ENCODE results near the gene BAHCC1. TPM values are rescaled to one million over a fixed set of nuclear protein-coding genes. Genes with fewer than 3 reads are reported as not detected.

The BAHCC1 gene
- polyA plus RNA-seq, 2 donors: 3.0 to 9.1 TPM

DNA sequence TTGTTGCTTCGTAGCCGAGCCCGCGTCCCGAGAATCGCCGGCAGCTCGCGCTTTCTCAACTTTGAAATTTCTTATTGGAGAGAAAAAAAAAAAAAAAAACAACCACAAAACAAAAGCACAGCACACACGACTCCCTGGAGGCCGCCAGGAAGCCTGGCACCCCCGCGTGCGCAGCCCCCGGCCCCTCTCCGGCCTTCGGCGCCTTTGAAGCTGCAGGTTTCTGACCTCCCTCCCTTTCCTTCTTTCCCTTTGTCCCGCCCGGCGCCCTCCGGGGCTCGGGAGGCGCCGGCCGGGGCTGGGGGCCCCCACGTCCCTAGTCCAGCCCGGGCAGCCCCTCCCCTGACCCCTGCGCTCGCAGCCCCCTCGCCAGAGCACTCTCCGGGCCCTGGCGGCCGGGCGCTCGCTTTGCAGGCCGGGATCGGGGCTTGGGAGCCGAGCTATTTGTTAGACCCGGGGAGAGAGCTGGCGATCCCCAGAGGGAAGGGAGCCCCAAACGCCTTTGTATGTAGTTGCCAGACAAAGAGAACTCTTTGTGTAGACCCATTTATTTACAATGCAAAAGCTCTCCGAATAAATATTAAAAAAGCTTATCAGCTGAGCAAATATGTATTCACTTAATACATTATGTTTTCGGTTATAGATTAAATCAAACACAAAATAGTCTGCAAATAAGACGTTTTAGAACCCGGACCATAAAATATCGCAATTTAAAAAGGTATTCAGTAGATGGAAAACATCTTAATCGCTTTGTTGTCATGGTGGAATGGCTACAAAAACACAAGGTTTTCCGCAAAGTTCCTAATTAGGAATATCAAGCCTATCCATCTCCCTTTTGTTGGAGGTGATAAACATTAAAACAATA, 2.3 kb downstream of the BAHCC1 start:
- Histone ChIP-seq H3K4me1 (ENCODE audit: control insufficient read depth in 2 of 2, insufficient read depth in 2 of 2, low read length in 1 of 2) (peaks cover 5 to 15% of the 10 kb centered on the region in 2 donors), H3K4me3 (ENCODE audit: low read depth in 1 of 2, low read length in 2 of 2) (peak overlapping the region; percentile 77 to 80), H3K27ac (ENCODE audit: low read depth in 2 of 2, low read length in 1 of 2) (peak overlapping the region; percentile 94 to 96), H3K27me3 (ENCODE audit: control insufficient read depth in 1 of 2, insufficient read depth in 2 of 2, low read length in 2 of 2) (no peaks in the 10 kb centered on the region), H3K9me3 (ENCODE audit: control insufficient read depth in 2 of 2, insufficient read depth in 1 of 2, low read depth in 1 of 2, low read length in 1 of 2) (no peaks in the 10 kb centered on the region), H3K36me3 (ENCODE audit: control insufficient read depth in 2 of 2, insufficient read depth in 2 of 2, low read length in 1 of 2) (no peaks in the 10 kb centered on the region)
- WGBS, 2 donors: 2 to 3% methylated on average over 49 of the region's 49 CpGs

DNA sequence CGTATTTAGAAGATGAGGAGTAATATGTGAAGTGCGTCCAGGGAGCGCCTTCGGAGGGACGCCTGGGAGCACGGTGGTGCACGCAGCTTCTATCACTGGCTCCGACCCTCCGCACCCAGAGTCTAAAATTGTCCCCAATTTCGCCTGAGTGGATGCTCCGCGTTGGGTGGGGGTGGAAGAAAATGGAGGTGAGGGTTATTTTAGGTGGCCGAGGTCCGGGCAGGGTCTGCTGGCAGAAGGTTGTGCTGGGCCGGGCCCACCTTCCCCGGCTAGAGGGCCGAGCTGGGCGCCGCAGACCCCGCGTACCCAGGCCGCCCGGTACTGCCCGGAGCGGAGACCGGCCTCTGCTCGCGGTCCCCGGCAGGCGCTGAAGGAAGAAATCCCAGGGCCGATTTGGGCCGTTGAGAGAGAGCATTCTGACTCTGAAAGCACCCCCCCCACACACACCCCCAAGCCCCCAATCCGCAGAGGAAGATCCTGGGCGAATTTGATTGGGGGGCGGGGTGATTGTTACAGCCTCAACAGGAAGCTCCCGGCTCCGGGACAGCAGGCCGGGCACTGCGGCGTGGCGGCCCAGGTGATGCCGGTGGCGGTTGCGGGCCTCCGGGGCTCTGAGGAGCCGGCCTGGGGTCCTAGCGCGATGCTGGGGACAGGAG, 3.0 kb downstream of the BAHCC1 start:
- H3K36me3 ChIP-seq (ENCODE audit: control insufficient read depth in 2 of 2, insufficient read depth in 2 of 2, low read length in 1 of 2): no peaks in the 10 kb centered on the region
- no peaks in the 10 kb centered on the region for H3K27me3 ChIP-seq (ENCODE audit: control insufficient read depth in 1 of 2, insufficient read depth in 2 of 2, low read length in 2 of 2)
- WGBS, 2 donors: 4 to 17% methylated on average over 44 to 48 of the region's 48 CpGs
- no peaks in the 10 kb centered on the region for H3K9me3 ChIP-seq (ENCODE audit: control insufficient read depth in 2 of 2, insufficient read depth in 1 of 2, low read depth in 1 of 2, low read length in 1 of 2)
- peaks cover 5 to 14% of the 10 kb centered on the region in 2 donors for H3K4me1 ChIP-seq (ENCODE audit: control insufficient read depth in 2 of 2, insufficient read depth in 2 of 2, low read length in 1 of 2)
- H3K27ac ChIP-seq (ENCODE audit: low read depth in 2 of 2, low read length in 1 of 2): peak overlapping the region; percentile 88 to 94
- peak overlapping the region; percentile 61 to 77 for H3K4me3 ChIP-seq (ENCODE audit: low read depth in 1 of 2, low read length in 2 of 2)

DNA sequence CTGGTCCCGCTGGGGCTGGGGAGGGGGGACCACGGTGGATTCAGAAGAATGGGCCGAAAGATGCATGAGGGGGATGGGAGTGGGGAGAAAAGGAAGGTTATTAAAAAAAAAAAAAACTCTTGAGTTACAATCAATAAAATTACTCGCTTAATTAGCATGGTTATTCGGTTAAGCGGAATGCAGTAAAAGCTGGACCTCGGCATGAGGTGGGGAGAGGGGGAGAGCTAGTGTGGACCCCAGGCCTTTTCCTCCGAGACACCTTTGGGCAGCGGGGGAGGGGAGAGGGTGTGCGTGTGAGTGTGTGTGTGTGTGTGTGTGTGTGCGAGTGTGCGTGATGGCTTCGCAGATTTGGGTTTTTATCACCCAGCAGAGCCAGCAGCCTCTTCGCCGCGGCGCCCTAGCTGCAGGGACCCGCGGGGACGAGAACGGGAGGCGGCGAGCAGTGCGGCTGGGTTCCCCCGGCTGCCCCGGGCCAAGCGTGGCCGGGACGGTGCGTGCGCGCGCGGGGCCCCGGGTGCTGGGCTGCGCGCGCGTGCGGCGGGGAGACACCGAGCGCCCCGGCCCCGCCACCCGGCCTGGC, 3.7 kb downstream of the BAHCC1 start:
- H3K36me3 ChIP-seq (ENCODE audit: control insufficient read depth in 2 of 2, insufficient read depth in 2 of 2, low read length in 1 of 2): no peaks in the 10 kb centered on the region
- peaks cover 5 to 14% of the 10 kb centered on the region in 2 donors for H3K4me1 ChIP-seq (ENCODE audit: control insufficient read depth in 2 of 2, insufficient read depth in 2 of 2, low read length in 1 of 2)
- no peaks in the 10 kb centered on the region for H3K9me3 ChIP-seq (ENCODE audit: control insufficient read depth in 2 of 2, insufficient read depth in 1 of 2, low read depth in 1 of 2, low read length in 1 of 2)
- WGBS, 2 donors: 1 to 3% methylated on average over 28 to 46 of the region's 46 CpGs
- H3K4me3 ChIP-seq (ENCODE audit: low read depth in 1 of 2, low read length in 2 of 2): peak overlapping the region; percentile 61 to 77
- peak overlapping the region; percentile 88 to 94 for H3K27ac ChIP-seq (ENCODE audit: low read depth in 2 of 2, low read length in 1 of 2)
- H3K27me3 ChIP-seq (ENCODE audit: control insufficient read depth in 1 of 2, insufficient read depth in 2 of 2, low read length in 2 of 2): no peaks in the 10 kb centered on the region

DNA sequence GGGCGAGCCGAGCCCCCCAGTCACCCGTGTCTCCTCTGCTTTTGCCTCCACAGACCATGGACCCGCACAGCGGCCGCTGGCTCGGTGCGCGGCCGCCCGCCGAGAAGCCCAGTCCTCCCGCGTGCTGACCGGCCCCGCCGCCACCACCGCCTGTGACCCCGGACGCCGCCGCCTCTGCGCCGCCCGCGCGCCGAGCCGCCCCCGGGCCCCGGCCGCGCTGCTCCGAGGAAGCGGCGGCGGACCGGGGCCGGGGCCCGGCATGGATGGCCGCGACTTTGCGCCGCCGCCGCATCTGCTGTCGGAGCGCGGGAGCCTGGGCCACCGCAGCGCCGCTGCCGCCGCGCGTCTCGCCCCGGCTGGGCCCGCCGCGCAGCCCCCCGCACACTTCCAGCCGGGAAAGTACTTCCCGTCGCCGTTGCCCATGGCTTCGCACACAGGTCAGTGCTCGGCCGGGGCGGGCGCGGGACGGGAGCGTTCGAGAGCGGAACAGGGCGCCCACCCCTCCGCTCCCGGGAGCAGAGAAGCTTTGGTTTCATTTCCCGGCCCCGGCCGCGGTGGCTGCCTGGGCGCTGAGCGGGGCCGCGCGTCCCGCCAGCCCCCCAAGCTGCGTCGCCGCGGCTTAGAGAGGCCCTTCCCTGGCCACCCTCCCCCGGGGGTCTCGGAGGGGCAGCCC, 4.4 kb downstream of the BAHCC1 start:
- Histone ChIP-seq H3K4me3 (ENCODE audit: low read depth in 1 of 2, low read length in 2 of 2) (peak overlapping the region; percentile 77 to 79), H3K27me3 (ENCODE audit: control insufficient read depth in 1 of 2, insufficient read depth in 2 of 2, low read length in 2 of 2) (no peaks in the 10 kb centered on the region), H3K36me3 (ENCODE audit: control insufficient read depth in 2 of 2, insufficient read depth in 2 of 2, low read length in 1 of 2) (no peaks in the 10 kb centered on the region), H3K9me3 (ENCODE audit: control insufficient read depth in 2 of 2, insufficient read depth in 1 of 2, low read depth in 1 of 2, low read length in 1 of 2) (no peaks in the 10 kb centered on the region), H3K27ac (ENCODE audit: low read depth in 2 of 2, low read length in 1 of 2) (peak overlapping the region; percentile 88 to 94), H3K4me1 (ENCODE audit: control insufficient read depth in 2 of 2, insufficient read depth in 2 of 2, low read length in 1 of 2) (peaks cover 5 to 13% of the 10 kb centered on the region in 2 donors)
- WGBS, 2 donors: 0 to 1% methylated on average over 68 to 94 of the region's 95 CpGs

DNA sequence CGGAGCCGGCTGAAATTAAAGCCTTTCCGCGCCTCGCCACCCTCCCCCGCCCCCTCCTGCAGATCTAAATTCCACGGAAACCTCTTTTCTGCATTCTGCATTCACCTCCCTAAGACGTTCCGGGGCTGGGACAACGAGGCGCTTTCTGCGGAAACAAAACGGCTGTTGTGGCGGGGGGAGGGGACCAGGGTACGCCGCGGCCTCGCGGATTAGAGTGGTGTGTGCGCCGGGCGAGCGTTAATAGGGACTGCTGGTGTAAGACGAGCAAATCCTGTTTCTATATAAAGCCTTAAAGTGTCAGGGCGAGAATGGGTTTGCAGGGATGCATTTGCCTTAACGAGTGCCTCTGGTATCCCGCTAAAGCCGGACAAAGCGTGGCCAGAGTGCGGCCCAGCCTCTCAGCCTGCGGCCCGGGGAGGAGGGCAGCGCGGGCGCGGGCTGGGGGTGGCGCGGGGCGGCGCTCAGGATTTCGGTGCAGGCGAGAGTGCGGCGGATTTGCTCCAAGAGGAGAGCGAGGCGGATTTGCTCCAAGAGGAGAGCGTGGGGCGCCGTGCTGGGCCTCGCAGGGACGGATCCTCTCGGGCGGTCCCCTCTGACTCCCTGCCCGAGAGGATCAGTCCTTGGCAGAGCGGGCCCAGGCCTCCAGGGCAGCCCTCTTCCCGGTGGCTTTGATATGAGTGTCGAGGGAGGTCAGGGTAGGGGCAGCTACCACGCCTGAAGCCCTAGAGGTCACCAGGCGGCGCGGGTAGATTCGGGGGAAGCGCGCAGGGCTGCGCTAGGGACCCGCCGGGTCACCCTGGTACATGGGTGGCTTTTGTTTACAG, 5.1 kb downstream of the BAHCC1 start:
- H3K27me3 ChIP-seq (ENCODE audit: control insufficient read depth in 1 of 2, insufficient read depth in 2 of 2, low read length in 2 of 2): no peaks in the 10 kb centered on the region
- 9 to 15% methylated on average over 65 to 67 of the region's 67 CpGs for WGBS, 2 donors
- H3K36me3 ChIP-seq (ENCODE audit: control insufficient read depth in 2 of 2, insufficient read depth in 2 of 2, low read length in 1 of 2): no peaks in the 10 kb centered on the region
- peak overlapping the region; percentile 88 to 94 for H3K27ac ChIP-seq (ENCODE audit: low read depth in 2 of 2, low read length in 1 of 2)
- peaks cover 5 to 10% of the 10 kb centered on the region in 2 donors for H3K4me1 ChIP-seq (ENCODE audit: control insufficient read depth in 2 of 2, insufficient read depth in 2 of 2, low read length in 1 of 2)
- peak overlapping the region; percentile 77 to 79 for H3K4me3 ChIP-seq (ENCODE audit: low read depth in 1 of 2, low read length in 2 of 2)
- H3K9me3 ChIP-seq (ENCODE audit: control insufficient read depth in 2 of 2, insufficient read depth in 1 of 2, low read depth in 1 of 2, low read length in 1 of 2): no peaks in the 10 kb centered on the region

DNA sequence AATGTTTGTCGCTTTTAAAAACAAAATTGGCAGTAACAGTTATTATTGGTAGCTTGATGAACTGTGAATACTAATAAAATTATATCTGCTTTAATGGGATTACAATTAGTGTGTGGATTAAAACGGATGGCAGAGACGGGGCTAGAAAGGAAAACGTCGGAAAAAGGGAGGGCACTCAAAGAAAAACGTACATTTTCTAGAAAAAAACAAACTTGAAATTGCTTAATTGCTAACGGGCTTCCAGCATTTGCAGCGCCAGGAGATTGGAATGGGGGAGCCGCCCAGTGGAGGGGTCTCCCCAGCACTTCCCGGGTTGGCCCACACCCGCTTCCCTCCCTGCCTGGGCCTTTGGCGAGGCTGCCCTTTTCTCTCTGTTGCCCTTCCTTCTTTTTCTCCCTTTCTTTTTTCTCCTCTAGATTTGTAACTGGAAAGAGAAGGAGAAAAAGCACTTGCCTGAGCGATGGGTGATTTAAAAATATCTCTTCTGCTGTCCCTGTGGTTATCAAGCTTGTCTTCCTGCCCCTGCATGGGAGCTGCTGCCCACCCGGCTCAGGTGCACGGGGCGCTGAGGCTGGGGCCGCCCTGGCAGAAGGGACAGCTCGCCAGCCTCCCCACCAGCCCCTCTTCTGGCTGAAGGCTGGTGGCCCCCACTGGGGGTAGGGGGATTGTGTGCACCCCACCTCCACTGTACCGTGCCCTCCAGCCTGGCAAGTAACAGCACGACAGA, 5.9 kb downstream of the BAHCC1 start:
- WGBS, 2 donors: 33 to 48% methylated on average over 20 of the region's 20 CpGs
- Histone ChIP-seq H3K4me3 (ENCODE audit: low read depth in 1 of 2, low read length in 2 of 2) (peak overlapping the region in 1 of 2 donors; percentile 77), H3K9me3 (ENCODE audit: control insufficient read depth in 2 of 2, insufficient read depth in 1 of 2, low read depth in 1 of 2, low read length in 1 of 2) (no peaks in the 10 kb centered on the region), H3K27ac (ENCODE audit: low read depth in 2 of 2, low read length in 1 of 2) (peak overlapping the region; percentile 88 to 94), H3K4me1 (ENCODE audit: control insufficient read depth in 2 of 2, insufficient read depth in 2 of 2, low read length in 1 of 2) (peaks cover 5 to 10% of the 10 kb centered on the region in 2 donors), H3K27me3 (ENCODE audit: control insufficient read depth in 1 of 2, insufficient read depth in 2 of 2, low read length in 2 of 2) (no peaks in the 10 kb centered on the region), H3K36me3 (ENCODE audit: control insufficient read depth in 2 of 2, insufficient read depth in 2 of 2, low read length in 1 of 2) (no peaks in the 10 kb centered on the region)

DNA sequence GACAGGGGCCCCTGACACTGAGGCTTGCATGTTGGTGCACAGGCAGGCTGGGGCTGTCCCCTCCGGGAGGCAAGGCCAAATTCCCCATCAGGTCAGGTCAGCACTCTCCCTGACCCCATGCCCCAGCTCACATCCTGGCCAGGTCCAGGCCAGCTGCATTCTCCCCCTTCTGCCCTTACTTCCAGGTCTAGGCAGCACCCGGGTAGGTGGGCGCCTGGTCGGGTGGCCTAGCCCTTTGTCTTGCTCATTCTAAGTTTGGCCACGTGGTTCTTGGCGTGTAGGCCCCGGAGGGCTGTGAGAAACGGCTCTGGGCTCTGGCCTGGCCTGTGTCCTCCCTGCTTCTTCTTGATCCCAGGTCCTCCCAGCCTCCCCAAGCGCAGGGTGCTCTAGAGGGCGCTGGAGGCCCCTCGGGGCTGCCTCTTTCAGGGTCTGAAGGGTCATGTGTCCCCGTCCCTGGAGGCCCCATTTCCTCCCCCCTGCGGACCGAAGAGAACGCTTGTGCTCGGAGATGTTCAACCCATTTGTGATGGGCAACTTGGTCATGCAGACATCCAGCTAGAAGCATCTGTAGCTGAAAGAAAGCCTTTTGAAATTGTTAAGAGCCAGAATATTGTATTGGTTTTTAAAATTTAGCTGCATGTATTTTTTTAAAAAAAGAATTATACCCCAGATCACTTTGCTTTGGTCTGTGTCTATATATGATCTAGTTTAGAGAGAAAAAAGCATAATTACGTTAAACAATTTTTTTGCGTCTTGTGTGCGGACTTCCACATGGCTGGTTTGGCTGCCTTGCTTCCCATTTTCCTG, 6.7 kb downstream of the BAHCC1 start:
- Histone ChIP-seq H3K4me3 (ENCODE audit: low read depth in 1 of 2, low read length in 2 of 2) (no peak overlapping the region), H3K9me3 (ENCODE audit: control insufficient read depth in 2 of 2, insufficient read depth in 1 of 2, low read depth in 1 of 2, low read length in 1 of 2) (no peaks in the 10 kb centered on the region), H3K27me3 (ENCODE audit: control insufficient read depth in 1 of 2, insufficient read depth in 2 of 2, low read length in 2 of 2) (no peaks in the 10 kb centered on the region), H3K27ac (ENCODE audit: low read depth in 2 of 2, low read length in 1 of 2) (peak overlapping the region; percentile 81 to 88), H3K36me3 (ENCODE audit: control insufficient read depth in 2 of 2, insufficient read depth in 2 of 2, low read length in 1 of 2) (no peaks in the 10 kb centered on the region), H3K4me1 (ENCODE audit: control insufficient read depth in 2 of 2, insufficient read depth in 2 of 2, low read length in 1 of 2) (peaks cover 5 to 10% of the 10 kb centered on the region in 2 donors)
- WGBS, 2 donors: 39 to 41% methylated on average over 19 of the region's 19 CpGs

DNA sequence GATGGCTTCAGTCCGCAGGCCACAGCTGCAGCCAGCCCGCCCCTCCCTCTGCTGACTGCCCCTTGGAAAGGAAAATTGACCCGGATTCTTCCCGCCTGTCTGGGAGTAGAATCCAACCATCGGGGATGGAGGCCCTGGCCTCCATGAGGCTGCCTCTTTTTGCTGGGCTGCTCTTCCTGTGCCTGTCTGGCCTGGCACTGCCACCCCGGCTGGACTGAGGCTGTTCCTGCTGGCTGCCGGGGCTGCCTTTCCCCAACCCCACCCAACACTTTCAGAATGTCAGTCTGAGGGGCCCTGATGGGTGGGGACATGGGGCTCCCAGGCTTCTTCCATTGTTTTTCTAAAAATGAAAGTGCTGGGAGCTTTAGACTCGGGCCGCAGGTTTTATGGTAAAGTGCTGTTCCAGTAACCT, 7.3 kb downstream of the BAHCC1 start:
- Histone ChIP-seq H3K36me3 (ENCODE audit: control insufficient read depth in 2 of 2, insufficient read depth in 2 of 2, low read length in 1 of 2) (no peaks in the 10 kb centered on the region), H3K27ac (ENCODE audit: low read depth in 2 of 2, low read length in 1 of 2) (peak overlapping the region; percentile 55 to 81), H3K27me3 (ENCODE audit: control insufficient read depth in 1 of 2, insufficient read depth in 2 of 2, low read length in 2 of 2) (no peaks in the 10 kb centered on the region), H3K9me3 (ENCODE audit: control insufficient read depth in 2 of 2, insufficient read depth in 1 of 2, low read depth in 1 of 2, low read length in 1 of 2) (no peaks in the 10 kb centered on the region), H3K4me3 (ENCODE audit: low read depth in 1 of 2, low read length in 2 of 2) (no peak overlapping the region), H3K4me1 (ENCODE audit: control insufficient read depth in 2 of 2, insufficient read depth in 2 of 2, low read length in 1 of 2) (peaks cover 5 to 10% of the 10 kb centered on the region in 2 donors)
- 52% methylated on average over 9 of the region's 9 CpGs for WGBS, 2 donors
